ENCODE results near the gene RAVER2.

DNA sequence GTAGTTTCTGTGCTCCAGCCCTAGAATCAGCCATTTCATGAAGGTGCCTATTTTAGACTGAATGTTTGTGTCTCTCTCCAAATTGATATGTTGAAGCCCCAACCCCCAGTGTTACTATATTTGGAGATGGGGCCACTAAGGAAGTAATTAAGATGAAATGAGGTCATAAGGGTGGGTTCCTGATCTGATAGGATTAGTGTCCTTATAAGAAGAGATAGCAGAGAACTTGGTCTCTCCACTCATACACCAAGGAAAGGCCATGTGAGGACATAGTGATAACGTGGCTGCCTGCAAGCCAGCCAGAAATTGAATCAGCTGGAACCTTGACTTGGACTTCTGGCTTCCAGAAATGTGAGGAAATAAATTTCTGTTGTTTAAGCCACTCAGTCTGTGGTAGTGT lies 12.3 kb downstream of the RAVER2 start:
- TF ChIP-seq NR1H2 (CRISPR knock-in tag; IDR thresholded peaks at IDR 0.05) (no peak), ZNF423 (CRISPR knock-in tag; IDR thresholded peaks at IDR 0.05) (no peak), CBFB (CRISPR knock-in tag; IDR thresholded peaks at IDR 0.05; ENCODE audit: low read depth) (no peak), SMAD4 (CRISPR knock-in tag; IDR thresholded peaks at IDR 0.05) (no peak), NFATC4 (CRISPR knock-in tag; IDR thresholded peaks at IDR 0.05) (no peak)
- TF ChIP-seq, protein P1, sequence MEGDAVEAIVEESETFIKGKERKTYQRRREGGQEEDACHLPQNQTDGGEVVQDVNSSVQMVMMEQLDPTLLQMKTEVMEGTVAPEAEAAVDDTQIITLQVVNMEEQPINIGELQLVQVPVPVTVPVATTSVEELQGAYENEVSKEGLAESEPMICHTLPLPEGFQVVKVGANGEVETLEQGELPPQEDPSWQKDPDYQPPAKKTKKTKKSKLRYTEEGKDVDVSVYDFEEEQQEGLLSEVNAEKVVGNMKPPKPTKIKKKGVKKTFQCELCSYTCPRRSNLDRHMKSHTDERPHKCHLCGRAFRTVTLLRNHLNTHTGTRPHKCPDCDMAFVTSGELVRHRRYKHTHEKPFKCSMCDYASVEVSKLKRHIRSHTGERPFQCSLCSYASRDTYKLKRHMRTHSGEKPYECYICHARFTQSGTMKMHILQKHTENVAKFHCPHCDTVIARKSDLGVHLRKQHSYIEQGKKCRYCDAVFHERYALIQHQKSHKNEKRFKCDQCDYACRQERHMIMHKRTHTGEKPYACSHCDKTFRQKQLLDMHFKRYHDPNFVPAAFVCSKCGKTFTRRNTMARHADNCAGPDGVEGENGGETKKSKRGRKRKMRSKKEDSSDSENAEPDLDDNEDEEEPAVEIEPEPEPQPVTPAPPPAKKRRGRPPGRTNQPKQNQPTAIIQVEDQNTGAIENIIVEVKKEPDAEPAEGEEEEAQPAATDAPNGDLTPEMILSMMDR (IDR thresholded peaks at IDR 0.05), result no peak
- TF ChIP-seq, protein P2, sequence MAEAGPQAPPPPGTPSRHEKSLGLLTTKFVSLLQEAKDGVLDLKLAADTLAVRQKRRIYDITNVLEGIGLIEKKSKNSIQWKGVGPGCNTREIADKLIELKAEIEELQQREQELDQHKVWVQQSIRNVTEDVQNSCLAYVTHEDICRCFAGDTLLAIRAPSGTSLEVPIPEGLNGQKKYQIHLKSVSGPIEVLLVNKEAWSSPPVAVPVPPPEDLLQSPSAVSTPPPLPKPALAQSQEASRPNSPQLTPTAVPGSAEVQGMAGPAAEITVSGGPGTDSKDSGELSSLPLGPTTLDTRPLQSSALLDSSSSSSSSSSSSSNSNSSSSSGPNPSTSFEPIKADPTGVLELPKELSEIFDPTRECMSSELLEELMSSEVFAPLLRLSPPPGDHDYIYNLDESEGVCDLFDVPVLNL (CRISPR knock-in tag; IDR thresholded peaks at IDR 0.05; ENCODE audit: borderline replicate concordance, low read depth), result no peak
